ENCODE data around the gene GADD45A.

DNA sequence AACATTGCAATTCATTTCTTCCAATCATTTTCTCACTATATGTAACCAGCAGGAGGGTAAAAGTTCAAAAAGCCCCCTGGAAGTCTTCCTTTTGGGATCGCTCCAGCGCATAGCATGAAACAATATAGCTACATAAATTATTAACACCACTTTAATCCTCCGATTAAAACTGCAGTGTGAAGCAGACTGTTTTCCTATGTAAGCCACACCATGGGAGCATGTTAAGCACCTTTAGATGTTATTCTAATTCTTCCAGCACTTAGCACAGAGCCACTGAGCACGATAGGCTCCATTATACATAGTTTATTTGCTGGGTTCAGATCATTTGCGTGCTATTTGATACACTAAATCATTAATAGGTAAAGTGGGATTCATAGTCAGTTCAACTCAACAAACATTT is 18.4 kb upstream of the GADD45A start:
- TF ChIP-seq SMAD4 (CRISPR knock-in tag; IDR thresholded peaks at IDR 0.05) = no peak
- TF ChIP-seq, protein P1, sequence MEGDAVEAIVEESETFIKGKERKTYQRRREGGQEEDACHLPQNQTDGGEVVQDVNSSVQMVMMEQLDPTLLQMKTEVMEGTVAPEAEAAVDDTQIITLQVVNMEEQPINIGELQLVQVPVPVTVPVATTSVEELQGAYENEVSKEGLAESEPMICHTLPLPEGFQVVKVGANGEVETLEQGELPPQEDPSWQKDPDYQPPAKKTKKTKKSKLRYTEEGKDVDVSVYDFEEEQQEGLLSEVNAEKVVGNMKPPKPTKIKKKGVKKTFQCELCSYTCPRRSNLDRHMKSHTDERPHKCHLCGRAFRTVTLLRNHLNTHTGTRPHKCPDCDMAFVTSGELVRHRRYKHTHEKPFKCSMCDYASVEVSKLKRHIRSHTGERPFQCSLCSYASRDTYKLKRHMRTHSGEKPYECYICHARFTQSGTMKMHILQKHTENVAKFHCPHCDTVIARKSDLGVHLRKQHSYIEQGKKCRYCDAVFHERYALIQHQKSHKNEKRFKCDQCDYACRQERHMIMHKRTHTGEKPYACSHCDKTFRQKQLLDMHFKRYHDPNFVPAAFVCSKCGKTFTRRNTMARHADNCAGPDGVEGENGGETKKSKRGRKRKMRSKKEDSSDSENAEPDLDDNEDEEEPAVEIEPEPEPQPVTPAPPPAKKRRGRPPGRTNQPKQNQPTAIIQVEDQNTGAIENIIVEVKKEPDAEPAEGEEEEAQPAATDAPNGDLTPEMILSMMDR (IDR thresholded peaks at IDR 0.05) = no peak

Measured in WTC11 (cell line).